HG02571 (cell line): ENCODE measurements around the gene AP3D1.
"Not testable (repeated sequence)": the region's sequence is repeated elsewhere in the genome, so short reads cannot be mapped to it uniquely, and the experiment has no call there.

Source experiments
- ATAC-seq: cut with Tn5 transposase; IDR thresholded peaks from one replicate; pipeline ENCODE4 v1.9.1; 2021; ENCODE audit warnings: mild to moderate bottlenecking, moderate library complexity; ENCODE audit not compliant: unreplicated experiment

Gene AP3D1

GRCh38 chr19:2129892-2130770, 21.2 kb downstream of the AP3D1 start:
- no peak for ATAC-seq

DNA sequence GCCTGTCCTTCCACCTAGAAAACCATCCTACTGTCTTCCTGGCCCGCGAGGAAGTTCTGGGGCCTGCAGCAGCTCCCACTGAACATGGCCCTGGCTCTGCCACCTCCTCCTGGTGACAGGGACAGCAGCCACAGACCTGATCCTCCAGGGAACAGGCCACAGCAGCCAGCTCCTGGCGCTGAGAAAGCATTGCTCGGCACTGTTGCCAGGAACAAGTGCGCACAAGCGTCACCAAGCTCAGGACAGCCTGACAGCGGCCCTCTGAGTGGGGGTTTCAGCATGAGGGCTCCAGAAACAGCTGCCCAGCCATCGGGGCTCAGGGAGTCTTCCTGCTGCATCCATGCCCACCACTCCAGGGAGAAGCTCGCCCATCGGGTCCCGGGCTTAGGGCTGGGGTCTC, 21.9 kb downstream of the AP3D1 start:
- no peak for ATAC-seq

DNA sequence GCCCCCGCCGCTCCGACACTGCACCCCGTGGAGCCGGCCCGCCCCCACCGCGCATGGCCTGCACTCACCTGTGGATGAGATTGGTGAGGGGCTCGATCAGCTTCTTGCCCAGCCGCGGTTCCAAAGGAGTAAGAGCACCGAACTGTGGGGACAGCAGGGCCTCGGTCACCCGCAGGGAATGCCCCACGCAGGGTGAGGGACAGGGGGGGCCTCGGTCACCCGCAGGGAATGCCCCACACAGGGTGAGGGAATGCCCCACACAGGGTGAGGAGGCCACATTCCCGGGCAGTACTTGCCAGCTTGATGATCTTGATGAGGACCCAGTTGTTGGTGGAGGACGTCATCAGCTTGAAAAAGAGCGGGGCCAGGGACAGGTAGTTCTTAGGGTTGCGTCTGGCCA, 22.3 kb downstream of the AP3D1 start:
- ATAC-seq, result no peak

DNA sequence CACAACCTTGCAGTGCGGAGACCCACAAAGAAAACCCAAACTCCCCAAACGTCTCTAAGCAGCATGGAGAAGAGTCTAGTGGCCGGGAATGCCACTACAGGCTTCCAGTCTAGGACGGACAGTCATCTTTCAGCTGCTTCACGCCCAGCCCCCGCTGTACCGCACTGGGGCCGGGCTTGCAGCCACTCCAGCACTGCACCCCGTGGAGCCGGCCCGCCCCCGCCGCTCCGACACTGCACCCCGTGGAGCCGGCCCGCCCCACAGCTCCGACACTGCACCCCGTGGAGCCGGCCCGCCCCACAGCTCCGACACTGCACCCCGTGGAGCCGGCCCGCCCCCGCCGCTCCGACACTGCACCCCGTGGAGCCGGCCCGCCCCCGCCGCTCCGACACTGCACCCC, 23.1 kb downstream of the AP3D1 start:
- not testable (repeated sequence) for ATAC-seq

DNA sequence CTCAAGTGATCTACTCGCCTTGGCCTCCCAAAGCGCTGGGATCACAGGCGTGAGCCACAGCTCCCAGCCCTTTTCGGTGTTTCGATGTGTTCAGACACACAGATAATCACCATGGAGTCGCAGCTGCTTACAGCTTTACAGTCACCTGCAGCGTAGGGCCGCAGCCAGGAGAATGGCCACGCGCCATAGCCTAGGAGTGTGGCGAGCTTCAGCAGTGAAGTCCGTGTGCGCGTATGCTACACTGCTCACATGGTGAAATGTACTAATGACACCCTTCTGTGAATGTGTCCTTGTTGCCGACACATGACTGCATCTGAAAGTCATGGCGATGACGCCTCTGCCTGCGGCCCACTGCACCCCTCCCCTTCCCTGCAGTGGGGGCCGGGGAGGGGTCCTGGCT, 23.6 kb downstream of the AP3D1 start:
- no peak for ATAC-seq

DNA sequence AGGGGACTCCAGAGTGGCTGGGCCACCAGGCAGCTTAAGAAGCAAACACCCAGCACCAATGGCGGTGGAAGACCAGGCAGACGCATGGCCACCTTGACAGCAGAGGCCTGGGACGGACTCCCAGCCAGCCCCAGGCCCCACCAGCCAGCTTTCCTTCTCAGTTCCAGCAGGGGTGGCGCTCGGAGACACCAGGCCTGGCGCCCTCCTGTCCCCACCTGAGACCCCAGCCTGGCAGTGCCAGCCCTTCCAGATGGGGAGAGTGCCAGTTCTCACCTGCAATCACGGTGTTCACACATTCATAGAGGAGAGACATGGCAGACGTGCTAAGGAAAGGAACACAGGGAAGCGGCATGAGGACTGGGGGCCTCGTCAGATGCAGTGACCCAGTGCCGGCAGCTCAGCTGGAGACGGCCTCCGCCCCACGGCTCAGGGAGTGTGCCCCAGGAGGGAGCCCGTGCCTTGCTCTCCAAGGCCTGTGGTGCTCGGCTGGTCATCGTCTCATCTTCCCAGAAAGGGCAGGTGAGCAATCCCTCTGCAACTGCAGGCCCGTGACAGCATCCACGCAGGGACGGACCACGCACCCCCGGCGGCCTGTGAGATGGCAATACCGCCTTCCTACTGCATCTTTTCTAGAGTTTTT, 24.4 kb downstream of the AP3D1 start:
- ATAC-seq, result no peak

GRCh38 chr19:2123682-2124387, 27.5 kb downstream of the AP3D1 start:
- ATAC-seq, result no peak

DNA sequence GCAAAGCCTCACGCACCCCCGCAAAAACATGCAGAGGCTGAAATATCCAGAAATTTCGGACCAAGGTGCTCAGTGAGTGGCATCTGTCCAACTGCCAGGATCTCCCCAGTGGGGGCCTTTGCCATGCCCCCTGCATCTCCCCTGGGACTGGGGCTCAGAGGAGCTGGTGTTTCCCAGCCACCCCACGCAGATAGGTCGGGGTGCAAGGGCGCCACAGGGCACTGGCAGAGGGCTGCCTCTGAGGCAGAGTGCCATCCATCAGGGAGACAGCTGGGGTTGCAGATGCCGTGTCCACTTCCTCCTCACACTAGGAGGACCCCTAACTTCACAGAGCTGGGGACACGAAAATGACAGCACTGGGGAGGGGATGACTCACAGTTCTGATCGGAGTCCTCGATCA, 28.4 kb downstream of the AP3D1 start:
- no peak for ATAC-seq

DNA sequence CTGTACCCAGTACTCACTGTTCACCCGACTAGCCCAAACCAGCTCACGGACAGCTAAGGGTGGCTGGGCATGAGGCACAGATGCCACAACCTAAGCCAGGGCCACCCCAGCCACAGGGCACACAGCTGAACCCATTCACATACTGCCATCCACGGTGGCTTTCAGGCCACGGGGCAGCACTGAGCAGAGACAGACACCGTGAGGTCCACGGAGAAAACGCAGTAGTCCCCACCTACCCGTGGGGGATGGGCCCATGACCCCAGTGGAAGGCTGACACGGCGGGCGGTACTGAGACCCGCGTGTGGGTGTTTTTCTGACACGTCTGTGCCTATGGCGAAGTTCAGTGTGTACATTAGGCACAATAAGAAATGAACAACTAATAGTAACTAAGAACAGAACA, 29.1 kb downstream of the AP3D1 start:
- ATAC-seq, result no peak

- ATAC-seq, result no peak
Measured at GRCh38 chr19:2121416-2122051, 29.8 kb downstream of the AP3D1 start.

DNA sequence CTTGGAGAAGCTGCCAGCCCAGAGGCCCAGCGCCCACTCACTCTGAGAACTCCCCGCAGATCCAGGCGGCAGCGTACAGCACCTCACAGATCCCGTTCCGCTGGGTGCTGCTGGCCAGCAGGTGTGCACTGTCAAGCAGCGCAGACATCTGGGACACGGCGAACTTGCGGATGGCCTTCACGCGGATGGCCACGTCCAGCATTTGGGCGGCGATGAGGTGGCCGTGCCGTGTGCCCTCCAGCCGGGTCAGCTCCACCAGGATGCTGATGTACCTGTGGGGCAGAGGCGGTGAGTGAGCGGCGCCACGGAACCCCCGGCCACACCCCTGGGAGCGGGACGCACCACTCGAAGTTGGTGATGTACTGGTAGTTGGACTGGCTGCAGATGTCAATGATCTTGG, 30.5 kb downstream of the AP3D1 start:
- ATAC-seq, result no peak

- no peak for ATAC-seq
Measured at GRCh38 chr19:2119921-2120785, 31.2 kb downstream of the AP3D1 start.

DNA sequence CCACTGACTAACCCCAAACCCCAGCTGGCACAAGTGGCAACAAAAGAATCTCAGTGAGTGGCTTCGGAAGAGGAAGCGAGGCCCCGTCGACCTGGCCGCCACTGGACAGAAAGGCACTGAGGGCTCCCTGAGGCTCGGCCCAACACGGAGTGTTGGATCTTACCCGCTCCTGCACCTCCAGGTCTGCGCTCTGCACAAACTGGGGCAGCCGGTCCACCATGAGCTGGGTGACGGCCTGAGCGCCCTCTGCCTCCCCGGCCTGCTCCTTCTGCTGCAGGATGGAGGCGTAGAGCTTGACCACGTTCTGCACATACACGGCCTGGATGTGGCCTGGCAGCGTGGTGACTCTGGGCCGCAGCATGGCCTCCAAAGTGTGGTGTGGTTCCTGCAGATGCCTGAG, 32.9 kb downstream of the AP3D1 start:
- no peak for ATAC-seq

- no peak for ATAC-seq
Measured at GRCh38 chr19:2117215-2117960, 34.0 kb downstream of the AP3D1 start.

DNA sequence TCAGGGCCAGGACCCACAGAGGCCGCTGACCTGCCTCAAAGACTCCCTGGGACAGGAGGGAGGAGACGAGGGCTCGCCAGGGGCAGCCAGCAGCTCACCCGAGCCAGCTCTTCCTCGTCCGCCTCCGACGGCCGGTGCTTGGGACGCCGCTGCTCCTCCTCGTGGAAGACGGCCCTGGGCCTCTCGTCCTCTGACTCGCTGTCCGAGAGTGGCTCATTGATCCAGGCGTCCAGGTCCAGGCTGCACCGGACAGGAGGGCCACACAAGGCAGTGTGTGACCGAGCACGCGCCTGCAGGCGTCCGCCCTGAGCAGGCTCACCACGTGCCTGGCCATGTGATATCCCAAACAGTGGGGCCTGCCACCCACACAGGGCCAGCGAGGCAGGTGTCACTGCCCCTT, 34.9 kb downstream of the AP3D1 start:
- ATAC-seq, result no peak

GRCh38 chr19:2115911-2116426, 35.4 kb downstream of the AP3D1 start:
- no peak for ATAC-seq

- ATAC-seq, result no peak
Measured at GRCh38 chr19:2115324-2115723, 36.0 kb downstream of the AP3D1 start.

DNA sequence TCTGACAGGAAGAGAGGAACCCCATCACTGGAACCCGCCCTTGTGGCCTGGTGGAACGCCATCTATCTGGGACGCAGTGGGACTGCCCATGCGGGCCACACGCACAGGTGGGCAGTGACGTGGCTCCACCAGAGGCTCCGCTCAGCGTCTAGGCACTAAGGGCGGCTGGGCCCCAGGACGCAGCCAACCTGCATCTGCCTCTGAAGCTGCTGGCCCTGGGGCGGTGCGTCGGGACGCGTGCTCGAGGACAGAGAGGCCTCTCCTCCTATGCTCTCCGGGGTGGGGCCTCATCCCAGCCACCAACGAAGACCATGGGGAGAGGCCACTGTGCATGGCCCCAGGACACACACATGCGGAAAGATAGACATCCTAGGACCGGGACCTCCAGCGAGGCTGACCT, 36.5 kb downstream of the AP3D1 start:
- no peak for ATAC-seq

DNA sequence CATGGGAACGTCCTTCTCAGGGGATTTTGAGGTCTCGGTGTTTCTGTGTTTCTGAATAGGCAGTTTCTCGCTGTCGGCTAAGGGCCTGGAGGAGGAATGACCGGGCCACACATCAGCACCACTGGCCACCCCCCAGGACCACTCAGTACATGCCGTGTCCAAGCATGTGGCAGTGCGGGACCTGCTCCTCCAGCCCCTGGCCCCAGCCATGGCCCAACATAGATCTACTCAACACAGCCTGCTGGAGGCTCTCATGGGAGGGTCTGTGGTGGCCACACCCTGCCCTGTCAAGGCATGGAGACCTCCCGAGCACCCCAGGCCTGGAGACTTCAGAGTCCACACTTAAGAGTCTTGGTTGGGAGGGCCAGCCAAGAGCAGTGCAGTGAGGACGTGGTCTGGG, 37.1 kb downstream of the AP3D1 start:
- ATAC-seq, result no peak
